GM12878 (cell line): ENCODE measurements around the gene NPLOC4. TPM values are rescaled to one million over a fixed set of nuclear protein-coding genes. Genes with fewer than 3 reads are reported as not detected.

Experiments
- ATAC-seq: fragments of 200-7000 bp; cut with Tn5 transposase; 3 replicates; pipeline ENCODE4 v1.9.1; 2020; ENCODE audit warnings: mild to moderate bottlenecking, moderate library complexity
- BruUV-seq: library from RNA; stranded (reverse); fragments of 400-500 nt; replicated peaks from 2 replicates; lab custom pipeline; 2021; lab: Mats Ljungman, UMichigan
- CTCF ChIA-PET: fragments of 300-600 bp; sonication (Branson Sonifier 250); formaldehyde crosslinking; extraction: SDS; loops from one replicate; lab custom pipeline; 2021; ENCODE audit warnings: inconsistent platforms; lab: Yijun Ruan, JAX
- POLR2A ChIA-PET: fragments of 350-600 bp; formaldehyde crosslinking; extraction: SDS; loops from one replicate; lab custom pipeline; 2021; ENCODE audit warnings: inconsistent platforms; lab: Charles Lee
- RAD21 ChIA-PET: fragments of 300-600 bp; sonication (Branson Sonifier 250); formaldehyde crosslinking; loops from one replicate; lab custom pipeline; 2023; ENCODE audit warnings: antibody characterized with exemption; ENCODE audit not compliant: unreplicated experiment; lab: Charles Lee
- SMC1A ChIA-PET: fragments of 300-600 bp; sonication (Branson Sonifier 250); formaldehyde crosslinking; loops from one replicate; lab custom pipeline; 2023; ENCODE audit not compliant: unreplicated experiment, uncharacterized antibody; lab: Charles Lee
- DNase-seq: peaks from one replicate; pipeline ENCODE4 v3.0.0-alpha.2; 2011; ENCODE audit warnings: low read depth, low spot score
- FAIRE-seq: peaks from 3 replicates; lab custom pipeline; 2011; peaks lifted over from hg19 to GRCh38; lab: Jason Lieb, UNC
- H2AFZ ChIP-seq: 2 replicates; pipeline ENCODE4 v1.6.0; 2011; ENCODE audit warnings: low read depth, low read length, control low read depth; ENCODE audit not compliant: control insufficient read depth
- H3K27ac ChIP-seq: 2 replicates; pipeline ENCODE4 v1.5.1; 2011; ENCODE audit warnings: control low read depth; ENCODE audit not compliant: control insufficient read depth, insufficient read depth
- H3K27me3 ChIP-seq, 2 experiments: replicated peaks in 1 of 2; 2 replicates each; pipeline versions ENCODE4 v1.6.0 to v1.6.1; 2011; ENCODE audit warnings: low read length in 1 of 2; ENCODE audit not compliant: control insufficient read depth in 2 of 2, insufficient read depth in 2 of 2
- H3K36me3 ChIP-seq, 2 experiments: 2 replicates each; pipeline ENCODE4 v1.5.1; 2011; ENCODE audit warnings: low read length in 1 of 2; ENCODE audit not compliant: control insufficient read depth in 2 of 2, insufficient read depth in 2 of 2
- H3K4me1 ChIP-seq: 2 replicates; pipeline ENCODE4 v1.6.1; 2011; ENCODE audit warnings: mild to moderate bottlenecking, low read length, moderate library complexity, mixed read lengths; ENCODE audit not compliant: control insufficient read depth, insufficient read depth
- H3K4me2 ChIP-seq: 2 replicates; pipeline ENCODE4 v1.6.0; 2011; ENCODE audit warnings: control low read depth; ENCODE audit not compliant: control insufficient read depth, insufficient read depth
- H3K4me3 ChIP-seq: fragments of 200-600 bp; sonication (generic); 2 replicates; pipeline ENCODE4 v1.5.1; 2016
- H3K79me2 ChIP-seq: 2 replicates; pipeline ENCODE4 v1.6.0; 2011; ENCODE audit warnings: low read length; ENCODE audit not compliant: control insufficient read depth, insufficient read depth
- H3K9ac ChIP-seq: 2 replicates; pipeline ENCODE4 v1.8.0; 2011; ENCODE audit warnings: low read length, control low read depth, mixed read lengths; ENCODE audit not compliant: control insufficient read depth, insufficient read depth
- H3K9me3 ChIP-seq: replicated peaks from 3 replicates; pipeline ENCODE4 v1.5.1; 2011; ENCODE audit warnings: mild to moderate bottlenecking, low read length; ENCODE audit not compliant: control insufficient read depth, insufficient read depth
- H4K20me1 ChIP-seq: 2 replicates; pipeline ENCODE4 v1.6.0; 2011; ENCODE audit not compliant: control insufficient read depth, insufficient read depth
- BACH1 ChIP-seq: fragments of 450-650 bp; IDR thresholded peaks from 2 replicates; pipeline ENCODE4 v1.6.1; 2017; ENCODE audit warnings: mild to moderate bottlenecking, borderline replicate concordance
- BRCA1 ChIP-seq: IDR thresholded peaks from 2 replicates; pipeline ENCODE4 v1.6.1; 2011; ENCODE audit warnings: low read depth, low read length, improper control_type of control experiment
- DPF2 ChIP-seq: fragments of 450-650 bp; IDR thresholded peaks from 2 replicates; pipeline ENCODE4 v1.6.1; 2017; ENCODE audit warnings: mild to moderate bottlenecking
- IKZF1 ChIP-seq: fragments of 450-650 bp; conservative IDR thresholded peaks from 2 replicates; pipeline ENCODE4 v1.6.1; 2017; ENCODE audit warnings: antibody characterized with exemption, mild to moderate bottlenecking
- MEF2B ChIP-seq: fragments of 450-650 bp; IDR thresholded peaks from 2 replicates; pipeline ENCODE4 v1.6.1; 2018; ENCODE audit warnings: mild to moderate bottlenecking, moderate library complexity; ENCODE audit not compliant: partially characterized antibody, poor library complexity, severe bottlenecking
- NR2C1 ChIP-seq: fragments of 450-650 bp; IDR thresholded peaks from 2 replicates; pipeline ENCODE4 v1.6.1; 2017; ENCODE audit warnings: antibody characterized with exemption, mild to moderate bottlenecking, moderate library complexity
- SIX5 ChIP-seq: IDR thresholded peaks from 2 replicates; pipeline ENCODE4 v1.6.1; 2011; ENCODE audit warnings: mild to moderate bottlenecking, low read depth, low read length, moderate library complexity; ENCODE audit not compliant: severe bottlenecking
- STAT1 ChIP-seq: fragments of 450-650 bp; conservative IDR thresholded peaks from 2 replicates; pipeline ENCODE4 v1.6.1; 2014; ENCODE audit warnings: antibody characterized with exemption, mild to moderate bottlenecking
- TCF12 ChIP-seq: IDR thresholded peaks from 2 replicates; pipeline ENCODE4 v1.6.1; 2011; ENCODE audit warnings: low read depth, mild to moderate bottlenecking, low read length
- WGBS: methylation state at CpG from one replicate; pipeline ENCODE4 v1.1.6; 2016; ENCODE audit warnings: low lambda C conversion rate; ENCODE audit not compliant: insufficient replicate concordance, insufficient coverage; ENCODE audit errors: missing lambda C conversion rate; 5-methylcytosine and 5-hydroxymethylcytosine counted together
- in situ Hi-C: fragments of 300-500 bp; cut with MboI; formaldehyde crosslinking; loops from 9 replicates; pipeline ENCODE4 v1.14.3; 2018; ENCODE audit warnings: mixed read lengths
- intact Hi-C: fragments of 100-400 bp; cut with micrococcal nuclease; formaldehyde crosslinking; loops from one replicate; pipeline ENCODE4 v1.14.2; 2022; ENCODE audit not compliant: unreplicated experiment
- polyA plus RNA-seq, 11 experiments: library from polyadenylated mRNA; depleted of rRNA in 4 of 11; unstranded in 6 of 11; stranded (reverse) in 5 of 11; fragments of >200 nt; fragmentation: Nextera tagmentation in 4 of 11; fragmentation: Illumina TruSeq in 1 of 11; extraction: Ambion mirVana in 4 of 11; extraction: Trizol in 1 of 11; gene quantifications; 1 replicate in 1 of 11; 2 replicates in 10 of 11; pipeline versions ENCODE4 v1.2.1 to v1.2.3, GENCODE V29; 2011 to 2016; ENCODE audit warnings: inconsistent platforms in 2 of 11, missing spikeins in 2 of 11, low read depth in 1 of 11
- total RNA-seq, 4 experiments: library from RNA; depleted of rRNA in 3 of 4; stranded (reverse); fragments of >200 nt in 3 of 4; fragmentation: Illumina TruSeq in 1 of 4; extraction: Trizol in 1 of 4; gene quantifications; 2 replicates each; pipeline versions ENCODE4 v1.2.1 to v1.2.3, GENCODE V29; 2013 to 2021
- TF ChIP-seq, protein P1 (sequence below): IDR thresholded peaks from 2 replicates; pipeline ENCODE4 v1.6.1; 2011; ENCODE audit warnings: mild to moderate bottlenecking, low read depth, low read length, moderate library complexity; ENCODE audit not compliant: insufficient replicate concordance
- TF ChIP-seq, protein P2 (sequence below): fragments of 450-650 bp; IDR thresholded peaks from 2 replicates; pipeline ENCODE4 v1.6.1; 2017; ENCODE audit warnings: mild to moderate bottlenecking, moderate library complexity
- TF ChIP-seq, protein P3 (sequence below): fragments of 150-350 bp; IDR thresholded peaks from 2 replicates; pipeline ENCODE4 v1.6.1; 2014; ENCODE audit warnings: mild to moderate bottlenecking, low read depth, low read length

Gene NPLOC4
- total and polyA plus RNA-seq, 10 of the 15 experiments (the other 5 are each of a cell fraction or from before 2014, with no cell fraction given) = 1.5 to 83.7 (median 45.8) TPM

DNA sequence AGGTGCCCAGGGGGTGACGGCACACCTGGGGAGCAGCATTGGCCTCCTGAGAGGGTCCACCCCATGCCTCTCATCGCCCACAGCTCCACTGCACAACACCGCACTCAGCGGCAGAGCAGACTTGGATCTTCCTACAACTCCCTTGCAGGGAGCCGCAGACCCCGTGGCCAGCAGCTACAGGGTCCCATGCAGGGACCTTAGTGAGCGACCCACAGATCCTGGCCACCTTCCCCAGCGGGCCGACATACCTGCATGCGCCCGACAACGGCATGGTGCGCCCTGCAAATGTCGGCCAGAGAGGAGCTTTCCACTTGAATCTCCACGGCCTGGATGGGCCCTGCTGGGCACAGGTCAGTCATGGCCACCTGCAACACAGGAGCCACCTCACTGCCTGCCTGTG lies 93.2 kb downstream of the NPLOC4 start:
- DNase-seq (no peak), FAIRE-seq (no peak), ATAC-seq (no peak)
- in situ Hi-C loops (no loop called here), intact Hi-C loops (no loop called here)
- Histone ChIP-seq H3K79me2 (no peaks in the 10 kb centered on the region), H3K9me3 (no peaks in the 10 kb centered on the region), H3K4me1 (no peaks in the 10 kb centered on the region), H3K27me3 (no peaks in the 10 kb centered on the region), H3K4me3 (no peak overlapping the region), H4K20me1 (no peaks in the 10 kb centered on the region), H3K4me2 (no peak overlapping the region), H3K36me3 (peaks cover 4 to 25% of the 10 kb centered on the region in 2 experiments; a peak in 3 of 4 replicates), H3K9ac (no peak overlapping the region), H2AFZ (no peak overlapping the region), H3K27ac (no peak overlapping the region)
- WGBS = 98% methylated on average over 15 of the region's 15 CpGs
- BruUV-seq = no TSS peak
- RAD21 ChIA-PET = interaction anchor here (1.1 kb wide), 1 partner anchor 25 kb away, joined by 3 read pairs; no protein-coding TSS in a partner anchor
- CTCF ChIA-PET = no interaction called here
- SMC1A ChIA-PET = no interaction called here
- POLR2A ChIA-PET = no interaction called here
- TF ChIP-seq, protein P1, sequence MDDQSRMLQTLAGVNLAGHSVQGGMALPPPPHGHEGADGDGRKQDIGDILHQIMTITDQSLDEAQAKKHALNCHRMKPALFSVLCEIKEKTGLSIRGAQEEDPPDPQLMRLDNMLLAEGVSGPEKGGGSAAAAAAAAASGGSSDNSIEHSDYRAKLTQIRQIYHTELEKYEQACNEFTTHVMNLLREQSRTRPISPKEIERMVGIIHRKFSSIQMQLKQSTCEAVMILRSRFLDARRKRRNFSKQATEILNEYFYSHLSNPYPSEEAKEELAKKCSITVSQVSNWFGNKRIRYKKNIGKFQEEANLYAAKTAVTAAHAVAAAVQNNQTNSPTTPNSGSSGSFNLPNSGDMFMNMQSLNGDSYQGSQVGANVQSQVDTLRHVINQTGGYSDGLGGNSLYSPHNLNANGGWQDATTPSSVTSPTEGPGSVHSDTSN = no peak
- TF ChIP-seq BACH1 (no peak), STAT1 (no peak), SIX5 (no peak), NR2C1 (no peak)

DNA sequence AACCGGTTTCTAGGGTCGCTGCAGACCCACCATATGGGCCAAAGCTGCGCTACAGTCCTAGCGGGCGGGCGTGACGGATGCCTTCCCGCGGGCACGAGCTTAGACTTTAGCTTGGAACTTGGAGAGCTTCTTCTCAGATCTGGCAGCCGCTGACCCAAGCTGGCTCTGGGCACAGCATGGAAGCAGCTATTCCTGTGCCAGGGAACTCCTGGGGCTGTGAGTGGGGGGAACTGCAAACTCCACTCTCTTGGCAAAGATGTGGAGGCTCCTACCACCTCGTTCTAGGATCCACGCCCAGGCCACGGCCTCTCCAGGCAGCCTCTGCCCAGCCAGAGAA lies 93.6 kb downstream of the NPLOC4 start:
- ChIA-PET RAD21 (interaction anchor here (1.1 kb wide), 1 partner anchor 24 kb away, joined by 3 read pairs; no protein-coding TSS in a partner anchor), SMC1A (no interaction called here), POLR2A (no interaction called here), CTCF (no interaction called here)
- FAIRE-seq (no peak), DNase-seq (no peak), ATAC-seq (no peak)
- no peak overlapping the region for H3K4me2 ChIP-seq
- no peaks in the 10 kb centered on the region for H3K27me3 ChIP-seq
- H2AFZ ChIP-seq = no peak overlapping the region
- peaks cover 4 to 25% of the 10 kb centered on the region in 2 experiments; a peak in 3 of 4 replicates for H3K36me3 ChIP-seq
- H3K4me3 ChIP-seq = no peak overlapping the region
- in situ Hi-C loops = no loop called here
- H4K20me1 ChIP-seq = no peaks in the 10 kb centered on the region
- no peak overlapping the region for H3K27ac ChIP-seq
- H3K9me3 ChIP-seq = no peaks in the 10 kb centered on the region
- no TSS peak for BruUV-seq
- WGBS = 93% methylated on average over 14 of the region's 14 CpGs
- H3K4me1 ChIP-seq = no peaks in the 10 kb centered on the region
- H3K79me2 ChIP-seq = no peaks in the 10 kb centered on the region
- no peak overlapping the region for H3K9ac ChIP-seq
- intact Hi-C loops = no loop called here
- no peak for TF ChIP-seq BRCA1
- TF ChIP-seq MEF2B = no peak
- no peak for TF ChIP-seq DPF2
- TF ChIP-seq IKZF1 = no peak
- TF ChIP-seq TCF12 = no peak
- TF ChIP-seq, protein P2, sequence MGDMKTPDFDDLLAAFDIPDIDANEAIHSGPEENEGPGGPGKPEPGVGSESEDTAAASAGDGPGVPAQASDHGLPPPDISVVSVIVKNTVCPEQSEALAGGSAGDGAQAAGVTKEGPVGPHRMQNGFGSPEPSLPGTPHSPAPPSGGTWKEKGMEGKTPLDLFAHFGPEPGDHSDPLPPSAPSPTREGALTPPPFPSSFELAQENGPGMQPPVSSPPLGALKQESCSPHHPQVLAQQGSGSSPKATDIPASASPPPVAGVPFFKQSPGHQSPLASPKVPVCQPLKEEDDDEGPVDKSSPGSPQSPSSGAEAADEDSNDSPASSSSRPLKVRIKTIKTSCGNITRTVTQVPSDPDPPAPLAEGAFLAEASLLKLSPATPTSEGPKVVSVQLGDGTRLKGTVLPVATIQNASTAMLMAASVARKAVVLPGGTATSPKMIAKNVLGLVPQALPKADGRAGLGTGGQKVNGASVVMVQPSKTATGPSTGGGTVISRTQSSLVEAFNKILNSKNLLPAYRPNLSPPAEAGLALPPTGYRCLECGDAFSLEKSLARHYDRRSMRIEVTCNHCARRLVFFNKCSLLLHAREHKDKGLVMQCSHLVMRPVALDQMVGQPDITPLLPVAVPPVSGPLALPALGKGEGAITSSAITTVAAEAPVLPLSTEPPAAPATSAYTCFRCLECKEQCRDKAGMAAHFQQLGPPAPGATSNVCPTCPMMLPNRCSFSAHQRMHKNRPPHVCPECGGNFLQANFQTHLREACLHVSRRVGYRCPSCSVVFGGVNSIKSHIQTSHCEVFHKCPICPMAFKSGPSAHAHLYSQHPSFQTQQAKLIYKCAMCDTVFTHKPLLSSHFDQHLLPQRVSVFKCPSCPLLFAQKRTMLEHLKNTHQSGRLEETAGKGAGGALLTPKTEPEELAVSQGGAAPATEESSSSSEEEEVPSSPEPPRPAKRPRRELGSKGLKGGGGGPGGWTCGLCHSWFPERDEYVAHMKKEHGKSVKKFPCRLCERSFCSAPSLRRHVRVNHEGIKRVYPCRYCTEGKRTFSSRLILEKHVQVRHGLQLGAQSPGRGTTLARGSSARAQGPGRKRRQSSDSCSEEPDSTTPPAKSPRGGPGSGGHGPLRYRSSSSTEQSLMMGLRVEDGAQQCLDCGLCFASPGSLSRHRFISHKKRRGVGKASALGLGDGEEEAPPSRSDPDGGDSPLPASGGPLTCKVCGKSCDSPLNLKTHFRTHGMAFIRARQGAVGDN = no peak
- TF ChIP-seq, protein P3, sequence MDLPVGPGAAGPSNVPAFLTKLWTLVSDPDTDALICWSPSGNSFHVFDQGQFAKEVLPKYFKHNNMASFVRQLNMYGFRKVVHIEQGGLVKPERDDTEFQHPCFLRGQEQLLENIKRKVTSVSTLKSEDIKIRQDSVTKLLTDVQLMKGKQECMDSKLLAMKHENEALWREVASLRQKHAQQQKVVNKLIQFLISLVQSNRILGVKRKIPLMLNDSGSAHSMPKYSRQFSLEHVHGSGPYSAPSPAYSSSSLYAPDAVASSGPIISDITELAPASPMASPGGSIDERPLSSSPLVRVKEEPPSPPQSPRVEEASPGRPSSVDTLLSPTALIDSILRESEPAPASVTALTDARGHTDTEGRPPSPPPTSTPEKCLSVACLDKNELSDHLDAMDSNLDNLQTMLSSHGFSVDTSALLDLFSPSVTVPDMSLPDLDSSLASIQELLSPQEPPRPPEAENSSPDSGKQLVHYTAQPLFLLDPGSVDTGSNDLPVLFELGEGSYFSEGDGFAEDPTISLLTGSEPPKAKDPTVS = no peak
